Smooth muscle cell (in vitro differentiated cells): ENCODE data around the gene GPER1. TPM values are rescaled to one million over a fixed set of nuclear protein-coding genes. Genes with fewer than 3 reads are reported as not detected.
A peak's percentile ranks its signal among the peaks of the same experiment; 100 is the strongest.

Source experiments
- DNase-seq: peaks from one replicate; lab custom pipeline; 2025; ENCODE audit not compliant: unreplicated experiment; lab: John Stamatoyannopoulos, UW
- H2AFZ ChIP-seq: fragments of 200-600 bp; sonication (generic); 2 replicates; pipeline ENCODE4 v1.6.0; 2016; ENCODE audit warnings: antibody characterized with exemption, low read depth, mild to moderate bottlenecking
- H3F3A ChIP-seq: fragments of 200-600 bp; sonication (generic); 2 replicates; pipeline ENCODE4 v1.6.0; 2017; ENCODE audit warnings: antibody characterized with exemption, low read depth
- H3K27ac ChIP-seq: fragments of 200-600 bp; sonication (generic); 2 replicates; pipeline ENCODE4 v1.5.1; 2016; ENCODE audit warnings: low read depth, mild to moderate bottlenecking
- H3K27me3 ChIP-seq: fragments of 200-600 bp; sonication (generic); 2 replicates; pipeline ENCODE4 v1.6.1; 2016; ENCODE audit warnings: low read depth, mild to moderate bottlenecking
- H3K36me3 ChIP-seq: fragments of 200-600 bp; sonication (generic); 2 replicates; pipeline ENCODE4 v1.5.1; 2016; ENCODE audit warnings: low read depth
- H3K4me1 ChIP-seq: fragments of 200-600 bp; sonication (generic); 2 replicates; pipeline ENCODE4 v1.5.1; 2016; ENCODE audit warnings: low read depth
- H3K4me2 ChIP-seq: fragments of 200-600 bp; sonication (generic); 2 replicates; pipeline ENCODE4 v1.6.0; 2016; ENCODE audit warnings: mild to moderate bottlenecking
- H3K4me3 ChIP-seq: fragments of 200-600 bp; sonication (generic); 2 replicates; pipeline ENCODE4 v1.5.1; 2016; ENCODE audit warnings: mild to moderate bottlenecking
- H3K79me2 ChIP-seq: fragments of 200-600 bp; sonication (generic); 2 replicates; pipeline ENCODE4 v1.6.0; 2016; ENCODE audit warnings: low read depth, mild to moderate bottlenecking
- H3K9ac ChIP-seq: fragments of 200-600 bp; sonication (generic); 2 replicates; pipeline ENCODE4 v1.6.0; 2016; ENCODE audit warnings: low read depth
- H3K9me3 ChIP-seq: fragments of 200-600 bp; sonication (generic); replicated peaks from 2 replicates; pipeline ENCODE4 v1.5.1; 2016; ENCODE audit warnings: low read depth
- H4K20me1 ChIP-seq: fragments of 200-600 bp; sonication (generic); 2 replicates; pipeline ENCODE4 v1.6.0; 2016; ENCODE audit warnings: low read depth
- CTCF ChIP-seq: fragments of 200-600 bp; sonication (generic); IDR thresholded peaks from 2 replicates; pipeline ENCODE4 v1.5.1; 2017; ENCODE audit warnings: borderline replicate concordance, mild to moderate bottlenecking, antibody characterized with exemption; ENCODE audit not compliant: insufficient read depth, poor library complexity, severe bottlenecking
- WGBS: methylation state at CpG from one replicate; pipeline ENCODE4 v1.1.7; 2016; ENCODE audit warnings: low lambda C conversion rate; 5-methylcytosine and 5-hydroxymethylcytosine counted together
- polyA plus RNA-seq: library from polyadenylated mRNA; unstranded; fragments of >200 nt; fragmentation: Nextera tagmentation; extraction: Ambion mirVana; gene quantifications from 2 replicates; pipeline ENCODE4 v1.2.1, GENCODE V29; 2016
- total RNA-seq: library from RNA; depleted of rRNA; stranded (reverse); fragments of >200 nt; gene quantifications from 2 replicates; pipeline ENCODE4 v1.2.3, GENCODE V29; 2014

GPER1 gene
- total and polyA plus RNA-seq, 2 experiments from 2014 or later, result 1.3 to 2.3 TPM

- DNase-seq, result peak; percentile 46
- no peak overlapping the region for H3K9ac ChIP-seq
- peak overlapping the region; percentile 68 for H3K4me2 ChIP-seq
- TF ChIP-seq CTCF, result peak; percentile 38
- peaks cover 11% of the 10 kb centered on the region for H3K4me1 ChIP-seq
- peak overlapping the region; percentile 50 for H3K27ac ChIP-seq
- H3K4me3 ChIP-seq, result no peak overlapping the region
- no peak overlapping the region for H2AFZ ChIP-seq
- H3F3A ChIP-seq, result no peaks in the 10 kb centered on the region
- H3K9me3 ChIP-seq, result no peaks in the 10 kb centered on the region
- H3K27me3 ChIP-seq, result no peaks in the 10 kb centered on the region
- H4K20me1 ChIP-seq, result peaks cover 49% of the 10 kb centered on the region
- H3K79me2 ChIP-seq, result no peaks in the 10 kb centered on the region
- H3K36me3 ChIP-seq, result no peaks in the 10 kb centered on the region
- 19% methylated on average over 17 of the region's 17 CpGs for WGBS
These were observed 35.8 kb downstream of the GPER1 start for GRCh38 chr7:1123715-1124114.

GRCh38 chr7:1124164-1124563, 36.3 kb downstream of the GPER1 start:
- Histone ChIP-seq H3K4me2 (peak overlapping the region; percentile 68), H4K20me1 (peaks cover 48% of the 10 kb centered on the region), H3K4me1 (peaks cover 11% of the 10 kb centered on the region), H3K9ac (peak overlapping the region; percentile 51), H3K27me3 (no peaks in the 10 kb centered on the region), H3K9me3 (no peaks in the 10 kb centered on the region), H2AFZ (no peak overlapping the region), H3K27ac (peak overlapping the region; percentile 50), H3K4me3 (no peak overlapping the region), H3K79me2 (no peaks in the 10 kb centered on the region), H3F3A (no peaks in the 10 kb centered on the region), H3K36me3 (no peaks in the 10 kb centered on the region)
- no peak for TF ChIP-seq CTCF
- no peak for DNase-seq
- 82% methylated on average over 11 of the region's 11 CpGs for WGBS

- no peaks in the 10 kb centered on the region for H3K27me3 ChIP-seq
- no peak overlapping the region for H3K27ac ChIP-seq
- no peaks in the 10 kb centered on the region for H3F3A ChIP-seq
- no peak overlapping the region for H3K4me2 ChIP-seq
- H3K4me3 ChIP-seq, result no peak overlapping the region
- H3K79me2 ChIP-seq, result no peaks in the 10 kb centered on the region
- no peak overlapping the region for H3K9ac ChIP-seq
- no peaks in the 10 kb centered on the region for H3K9me3 ChIP-seq
- no peak overlapping the region for H2AFZ ChIP-seq
- no peak for TF ChIP-seq CTCF
- DNase-seq, result no peak
- WGBS, result 94% methylated on average over 23 of the region's 23 CpGs
- no peaks in the 10 kb centered on the region for H3K36me3 ChIP-seq
- H4K20me1 ChIP-seq, result peaks cover 42% of the 10 kb centered on the region
- peaks cover 11% of the 10 kb centered on the region for H3K4me1 ChIP-seq
These were observed 37.1 kb downstream of the GPER1 start for GRCh38 chr7:1124816-1125602.

GRCh38 chr7:1125603-1125969, 37.7 kb downstream of the GPER1 start:
- no peak overlapping the region for H3K4me2 ChIP-seq
- no peaks in the 10 kb centered on the region for H3K9me3 ChIP-seq
- H3K9ac ChIP-seq, result no peak overlapping the region
- peaks cover 11% of the 10 kb centered on the region for H3K4me1 ChIP-seq
- H3K27me3 ChIP-seq, result no peaks in the 10 kb centered on the region
- DNase-seq, result no peak
- H3F3A ChIP-seq, result no peaks in the 10 kb centered on the region
- peaks cover 36% of the 10 kb centered on the region for H4K20me1 ChIP-seq
- over 99% methylated on average over 16 of the region's 16 CpGs for WGBS
- H3K27ac ChIP-seq, result no peak overlapping the region
- H3K79me2 ChIP-seq, result no peaks in the 10 kb centered on the region
- no peak overlapping the region for H3K4me3 ChIP-seq
- no peak overlapping the region for H2AFZ ChIP-seq
- no peak for TF ChIP-seq CTCF
- H3K36me3 ChIP-seq, result no peaks in the 10 kb centered on the region
